NCI-H2196 (cell line): ENCODE results near the gene ANKRD65.
A peak's percentile ranks its signal among the peaks of the same experiment; 100 is the strongest.
"Not testable (repeated sequence)": the region's sequence is repeated elsewhere in the genome, so short reads cannot be mapped to it uniquely, and the experiment has no call there.

ENCODE experiments used
- DNase-seq: peaks from one replicate; lab custom pipeline; 2025; ENCODE audit not compliant: unreplicated experiment; lab: John Stamatoyannopoulos, UW

ANKRD65 gene

DNA sequence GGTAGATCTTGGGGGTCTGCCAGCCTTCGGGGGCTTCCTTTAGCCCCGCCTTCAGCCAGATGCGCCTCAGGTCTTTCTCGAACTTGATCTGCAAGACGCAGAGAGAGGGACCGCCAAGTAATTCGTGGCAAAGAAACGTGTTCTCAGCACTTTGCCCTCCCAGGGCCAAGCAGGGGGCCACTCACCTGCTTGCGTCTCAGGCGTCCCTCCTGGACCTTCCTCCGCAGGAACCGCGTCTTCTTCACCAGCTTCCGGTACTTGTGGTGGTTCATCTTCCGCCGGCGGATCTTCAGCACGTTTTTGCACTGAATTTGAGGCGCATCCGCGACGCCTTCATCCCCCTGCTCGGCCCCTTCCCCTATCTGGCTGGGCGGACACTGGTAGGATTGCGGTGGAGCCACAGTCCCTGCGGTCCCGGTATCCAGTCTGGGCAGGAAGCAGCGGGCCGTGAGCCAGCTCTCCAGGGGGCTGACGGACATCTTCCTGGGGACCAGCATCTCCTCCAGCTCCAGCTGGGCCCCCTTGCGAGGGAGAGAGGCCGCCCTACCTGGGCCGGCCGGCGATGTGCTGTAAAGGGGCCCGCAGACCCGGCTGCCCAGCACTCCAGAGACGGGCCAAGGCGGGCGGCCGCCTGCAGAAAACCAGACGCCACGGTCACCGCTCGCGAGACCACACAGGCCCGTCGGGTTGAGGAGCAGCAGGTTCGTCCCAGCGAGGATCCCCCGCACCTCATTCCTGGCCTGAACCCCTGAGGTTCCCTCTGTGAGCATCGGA lies 47.1 kb downstream of the ANKRD65 start:
- DNase-seq: no peak

DNA sequence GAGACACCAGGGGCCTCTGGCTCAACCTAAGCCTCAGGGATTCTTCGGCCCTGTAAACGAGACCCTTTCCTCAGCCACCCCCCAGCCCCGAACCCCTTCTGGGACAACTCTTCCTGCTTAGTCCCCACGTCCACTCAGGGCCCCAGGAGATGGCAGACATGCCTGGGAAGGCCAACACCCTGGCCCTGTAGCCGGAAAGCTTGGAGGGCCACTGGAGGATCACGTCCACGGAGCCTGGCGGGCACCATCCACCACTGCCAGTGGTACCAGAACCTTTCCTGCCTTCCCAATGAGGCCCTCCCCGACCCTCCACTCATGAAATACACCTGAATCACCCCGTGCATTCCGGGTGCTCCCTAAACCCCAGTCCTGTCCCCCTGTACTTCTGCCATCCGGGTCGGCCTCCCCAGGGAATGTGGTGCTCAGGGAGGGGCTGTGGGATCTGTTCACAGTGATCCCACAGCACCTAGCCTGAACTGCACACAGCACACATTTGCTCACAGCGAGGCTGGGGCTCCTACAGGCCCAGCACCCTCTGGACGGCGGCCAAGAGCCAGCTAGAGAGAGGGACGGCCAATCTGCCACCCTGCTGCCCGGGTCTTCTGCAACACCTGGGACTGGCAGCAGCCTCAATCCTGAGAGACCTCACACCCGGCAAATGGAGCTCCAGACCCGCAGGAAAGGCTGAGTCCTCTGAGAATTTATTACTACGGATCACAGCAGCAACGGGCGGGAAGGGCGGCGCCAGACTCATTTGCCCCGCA lies 47.8 kb downstream of the ANKRD65 start:
- DNase-seq: no peak

DNA sequence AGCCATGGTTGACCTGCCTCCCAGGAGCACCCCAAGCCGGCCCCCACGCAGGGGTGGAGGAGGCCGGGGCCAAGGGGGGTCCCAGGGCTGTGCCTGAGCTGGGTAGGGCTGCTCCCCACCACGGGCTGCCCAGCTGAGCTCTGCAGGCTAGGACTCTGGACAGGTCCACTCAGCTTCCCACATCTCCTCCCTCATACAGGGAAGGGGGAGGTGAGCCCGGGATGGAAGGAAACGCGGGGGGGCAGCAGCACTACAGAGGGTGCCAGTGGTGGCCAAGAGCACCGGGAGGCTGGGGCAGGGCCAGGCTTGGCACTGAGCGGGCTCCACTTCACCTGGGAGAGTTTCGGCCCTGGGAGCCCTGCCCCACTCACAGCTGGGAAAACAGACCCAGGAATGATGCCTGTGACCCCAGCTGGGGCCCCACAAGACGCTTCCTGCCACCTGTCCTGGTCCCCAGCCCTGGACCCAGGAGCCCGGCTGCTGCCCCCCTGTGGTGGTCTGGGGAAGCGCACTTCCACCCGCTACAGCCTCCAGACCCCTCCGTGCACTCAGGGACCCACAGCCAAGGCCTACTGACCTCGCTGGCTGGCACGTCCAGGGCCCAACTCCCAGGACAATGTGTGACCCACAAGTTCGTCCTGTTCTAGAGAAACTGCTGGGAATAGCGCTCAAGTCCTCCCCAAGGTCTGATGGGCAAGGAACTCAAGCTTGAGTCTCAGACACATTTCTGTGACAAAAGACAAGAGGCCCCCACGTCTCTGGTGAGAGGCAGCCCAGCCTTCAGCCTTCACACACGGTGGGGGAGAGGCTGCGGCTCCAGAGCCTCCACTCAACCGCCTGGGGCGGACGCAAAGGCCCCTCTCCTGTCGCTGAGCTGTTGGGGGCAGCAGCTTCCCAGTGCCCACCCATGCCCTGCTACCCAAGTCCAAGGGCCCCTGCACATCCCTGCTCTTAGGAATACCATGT lies 49.0 kb downstream of the ANKRD65 start:
- peak; percentile 85 for DNase-seq

DNA sequence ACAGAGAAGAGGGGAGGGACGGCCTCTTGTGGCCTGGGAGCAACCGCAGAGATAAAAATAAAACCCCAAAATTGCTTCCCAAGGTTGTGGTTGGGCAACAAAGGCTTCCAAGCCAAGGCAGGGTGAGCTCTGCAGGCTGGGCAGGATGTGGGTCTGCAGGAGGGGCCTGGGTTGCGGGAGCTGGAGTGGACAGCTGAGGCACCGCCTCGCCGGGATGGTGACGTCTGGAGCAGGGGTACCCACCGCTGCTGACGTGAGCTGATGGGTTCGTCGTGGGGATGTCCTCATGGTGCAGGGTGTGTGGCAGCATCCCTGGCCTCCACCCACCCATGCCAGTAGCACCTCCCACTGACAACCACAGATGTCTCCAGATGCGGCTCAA lies 49.7 kb downstream of the ANKRD65 start:
- no peak for DNase-seq

DNA sequence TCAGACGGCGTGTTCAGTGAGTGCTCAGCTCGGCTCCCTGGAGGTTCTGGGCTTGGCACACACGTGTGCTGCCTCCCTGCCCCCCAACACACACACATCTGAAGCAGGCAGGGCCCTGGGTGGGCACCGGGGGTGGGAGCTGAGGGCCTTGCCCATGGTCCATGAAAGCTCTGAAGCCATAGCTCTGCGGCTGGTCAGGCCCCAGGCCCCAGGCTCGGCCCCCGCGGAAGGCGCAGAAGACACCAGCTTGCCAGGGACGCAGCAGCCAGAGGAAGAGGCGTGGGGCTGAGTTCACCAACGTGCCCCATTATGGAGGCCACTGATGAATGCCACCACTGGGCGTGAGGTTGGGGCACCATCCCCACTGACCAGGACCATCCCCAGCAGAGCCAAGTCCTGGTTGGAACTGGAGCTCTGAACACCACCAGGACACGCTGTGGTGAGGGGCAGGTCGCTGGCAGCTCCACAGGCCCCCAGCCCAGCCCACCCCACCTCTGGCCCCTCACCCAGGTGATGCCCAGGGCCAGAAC lies 50.2 kb downstream of the ANKRD65 start:
- DNase-seq: no peak

DNA sequence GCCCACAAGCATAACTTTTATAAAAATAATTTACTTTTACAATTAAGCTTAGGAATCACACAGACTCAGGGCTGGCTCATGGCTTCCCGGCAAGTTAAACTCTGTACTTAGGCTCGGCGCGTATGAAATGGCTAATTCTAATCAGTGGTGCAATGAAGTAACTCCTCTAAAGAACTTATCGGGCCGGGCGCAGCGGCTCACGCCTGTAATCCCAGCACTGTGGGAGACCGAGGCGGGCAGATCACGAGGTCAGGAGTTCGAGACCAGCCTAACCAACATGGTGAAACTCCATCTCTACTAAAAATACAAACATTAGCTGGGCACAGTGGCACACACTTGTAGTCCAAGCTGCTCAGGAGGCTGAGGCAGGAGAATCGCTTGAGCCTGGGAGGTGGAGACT lies 51.0 kb downstream of the ANKRD65 start:
- DNase-seq: not testable (repeated sequence)
